Measurements from ENCODE around the gene SHISA8. TPM values are rescaled to one million over a fixed set of nuclear protein-coding genes. Genes with fewer than 3 reads are reported as not detected.
"Not testable (repeated sequence)": the region's sequence is repeated elsewhere in the genome, so short reads cannot be mapped to it uniquely, and the experiment has no call there.

The SHISA8 gene
- total RNA-seq, result not detected in 2 replicates

- DNase-seq (ENCODE audit: extremely low read depth, low read depth, low spot score), result no peak
Measured at GRCh38 chr22:41915035-41915785, at the start of gene SHISA8. Gene SHISA8, minus strand, starts transcription at chr22:41915074. Its CDS starts 407 bp downstream, at chr22:41914667.

- DNase-seq (ENCODE audit: extremely low read depth, low read depth, low spot score), result no peak
Measured at GRCh38 chr22:41964112-41964491, 49.2 kb upstream of the SHISA8 start.

GRCh38 chr22:41963453-41964111 is 48.7 kb upstream of the SHISA8 start:
- DNase-seq (ENCODE audit: extremely low read depth, low read depth, low spot score), result no peak

- no peak for DNase-seq (ENCODE audit: extremely low read depth, low read depth, low spot score)
Measured at GRCh38 chr22:41957941-41958556, 43.2 kb upstream of the SHISA8 start.

GRCh38 chr22:41952713-41953112 is 37.8 kb upstream of the SHISA8 start:
- DNase-seq (ENCODE audit: extremely low read depth, low read depth, low spot score), result no peak

GRCh38 chr22:41951898-41952474 is 37.1 kb upstream of the SHISA8 start, which contains the start of gene SMIM45:
Gene SMIM45, plus strand, starts transcription at chr22:41952150.
- DNase-seq (ENCODE audit: extremely low read depth, low read depth, low spot score), result no peak

GRCh38 chr22:41949297-41949965 is 34.6 kb upstream of the SHISA8 start:
- DNase-seq (ENCODE audit: extremely low read depth, low read depth, low spot score), result no peak

GRCh38 chr22:41948928-41949296 is 34.0 kb upstream of the SHISA8 start:
- not testable (repeated sequence) for DNase-seq (ENCODE audit: extremely low read depth, low read depth, low spot score)

- no peak for DNase-seq (ENCODE audit: extremely low read depth, low read depth, low spot score)
Measured at GRCh38 chr22:41948142-41948541, 33.3 kb upstream of the SHISA8 start.

- no peak for DNase-seq (ENCODE audit: extremely low read depth, low read depth, low spot score)
Measured at GRCh38 chr22:41947424-41948080, 32.7 kb upstream of the SHISA8 start.

- no peak for DNase-seq (ENCODE audit: extremely low read depth, low read depth, low spot score)
Measured at GRCh38 chr22:41946629-41947423, 32.0 kb upstream of the SHISA8 start, which contains the start of gene CENPM. Gene CENPM, minus strand, starts transcription at chr22:41947152. Its CDS starts 76 bp downstream, at chr22:41947076.

- DNase-seq (ENCODE audit: extremely low read depth, low read depth, low spot score), result no peak
Measured at GRCh38 chr22:41943661-41944209, 28.9 kb upstream of the SHISA8 start.

GRCh38 chr22:41940832-41941765 is 26.2 kb upstream of the SHISA8 start:
- DNase-seq (ENCODE audit: extremely low read depth, low read depth, low spot score), result no peak

- no peak for DNase-seq (ENCODE audit: extremely low read depth, low read depth, low spot score)
Measured at GRCh38 chr22:41939981-41940831, 25.3 kb upstream of the SHISA8 start.

GRCh38 chr22:41936894-41937169 is 22.0 kb upstream of the SHISA8 start:
- no peak for DNase-seq (ENCODE audit: extremely low read depth, low read depth, low spot score)

GRCh38 chr22:41935509-41935908 is 20.6 kb upstream of the SHISA8 start:
- DNase-seq (ENCODE audit: extremely low read depth, low read depth, low spot score), result no peak

GRCh38 chr22:41935015-41935351 is 20.1 kb upstream of the SHISA8 start:
- no peak for DNase-seq (ENCODE audit: extremely low read depth, low read depth, low spot score)
